Activated T-helper 2 cell treated with anti-CD3 and anti-CD28 coated beads, Interferon-gamma antibody, Interleukin-2, Interleukin-4, amounts not matched to agents 10 μg/mL and 5 μg/mL and 100 μg/mL, durations not matched to agents 14 hours and 24 hours and 36 hours (primary cell): ENCODE data around the gene RFX8. TPM values are rescaled to one million over a fixed set of nuclear protein-coding genes. Genes with fewer than 3 reads are reported as not detected.

ENCODE experiments used
- DNase-seq: peaks from one replicate; pipeline ENCODE4 v3.0.0; 2021; ENCODE audit warnings: low spot score
- H3K27ac Mint-ChIP-seq: one replicate; pipeline ENCODE4 v1.8.0; 2021; ENCODE audit warnings: mixed read lengths
- H3K27me3 Mint-ChIP-seq: one replicate; pipeline ENCODE4 v1.8.0; 2021; ENCODE audit warnings: low read depth, mixed read lengths
- H3K36me3 Mint-ChIP-seq: one replicate; pipeline ENCODE4 v1.8.0; 2021; ENCODE audit warnings: low read depth, mixed read lengths
- H3K4me1 Mint-ChIP-seq: one replicate; pipeline ENCODE4 v1.8.0; 2021; ENCODE audit warnings: low read depth, mixed read lengths
- H3K4me3 Mint-ChIP-seq: one replicate; pipeline ENCODE4 v1.8.0; 2021; ENCODE audit warnings: low read depth, mild to moderate bottlenecking, moderate library complexity, mixed read lengths
- H3K9me3 Mint-ChIP-seq: one replicate; pipeline ENCODE4 v1.8.0; 2021; ENCODE audit warnings: mixed read lengths
- intact Hi-C: fragments of 100-400 bp; cut with micrococcal nuclease; formaldehyde crosslinking; loops from one replicate; pipeline ENCODE4 v1.15.1; 2023
- total RNA-seq: library from RNA; stranded (reverse); gene quantifications from 2 replicates; pipeline ENCODE4 v1.2.3, GENCODE V29; 2022

The RFX8 gene
- 1.3 and 1.6 TPM in 2 replicates for total RNA-seq

DNA sequence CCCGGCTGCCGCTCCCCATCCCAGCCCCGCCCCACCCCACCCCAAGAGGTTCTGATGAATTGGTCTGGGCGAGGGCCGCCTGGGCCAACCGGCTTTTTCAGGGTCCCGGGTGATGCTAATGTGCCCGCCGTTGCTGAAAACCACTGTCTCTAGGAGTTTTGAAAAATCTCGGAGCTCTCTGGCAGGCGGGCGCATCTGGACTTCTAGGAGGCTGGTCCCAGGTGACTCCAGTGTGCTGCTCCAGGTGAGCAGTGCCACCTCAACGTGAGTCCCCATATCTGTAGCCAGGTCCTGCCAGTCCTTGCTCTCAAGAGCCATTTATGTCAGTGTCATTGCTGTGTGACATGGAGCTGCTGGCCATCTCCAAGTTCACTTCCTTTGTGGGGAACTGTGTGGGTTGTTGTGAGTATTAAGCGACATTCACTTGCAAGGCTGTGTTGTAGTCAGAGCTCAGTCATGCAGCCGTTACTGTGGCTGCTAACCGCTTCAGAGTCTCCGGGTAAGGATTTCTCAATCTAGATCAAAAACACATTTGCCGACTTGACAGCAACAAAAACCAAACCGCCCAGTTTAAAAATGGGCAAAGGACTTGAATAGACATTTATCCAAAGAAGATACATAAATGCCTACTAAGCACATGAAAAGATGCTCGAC is at the start of gene RFX8:
TSS of gene RFX8 (minus strand) at position 382 of the 654 bp plus-strand sequence. CDS start 8,264 bp downstream, outside the sequence.
- Mint-ChIP-seq H3K27ac (peak within 1 kb of the TSS; percentile 90), H3K27me3 (peaks cover 3% of the 10 kb centered on the region), H3K4me1 (peaks cover 47% of the 10 kb centered on the region), H3K4me3 (peak within 1 kb of the TSS; percentile 81), H3K9me3 (no peaks in the 10 kb centered on the region), H3K36me3 (no peaks in the 10 kb centered on the region)
- intact Hi-C loops, result loop anchor here (2.0 to 10.0 kb wide), 7 partner anchors 28 to 347 kb away; no protein-coding TSS in a partner anchor
- peak; percentile 70 for DNase-seq

DNA sequence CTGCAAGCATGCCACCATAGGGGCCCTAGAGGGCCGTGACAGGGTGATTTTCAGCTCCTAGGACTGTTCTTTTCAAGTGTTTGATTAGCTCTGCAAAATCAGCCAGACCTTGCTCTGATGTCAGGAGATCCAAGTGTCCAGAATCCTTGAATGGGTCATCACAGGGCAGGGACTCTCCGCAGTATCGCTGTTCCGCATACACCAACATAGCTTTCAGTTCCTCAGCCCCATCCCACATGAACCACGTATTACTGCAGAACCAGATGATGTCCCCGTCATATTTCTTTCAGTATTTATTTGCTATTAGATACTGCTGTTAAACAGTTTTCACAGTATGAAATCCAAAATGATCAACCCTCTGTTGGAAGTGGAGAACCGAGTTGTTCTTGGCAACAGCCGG is 46.6 kb upstream of the RFX8 start:
- Mint-ChIP-seq H3K27ac (no peak overlapping the region), H3K9me3 (peaks cover 6% of the 10 kb centered on the region), H3K4me3 (no peak overlapping the region), H3K4me1 (peaks cover 24% of the 10 kb centered on the region), H3K36me3 (peaks cover 4% of the 10 kb centered on the region), H3K27me3 (peaks cover 6% of the 10 kb centered on the region)
- intact Hi-C loops, result no loop called here
- no peak for DNase-seq

DNA sequence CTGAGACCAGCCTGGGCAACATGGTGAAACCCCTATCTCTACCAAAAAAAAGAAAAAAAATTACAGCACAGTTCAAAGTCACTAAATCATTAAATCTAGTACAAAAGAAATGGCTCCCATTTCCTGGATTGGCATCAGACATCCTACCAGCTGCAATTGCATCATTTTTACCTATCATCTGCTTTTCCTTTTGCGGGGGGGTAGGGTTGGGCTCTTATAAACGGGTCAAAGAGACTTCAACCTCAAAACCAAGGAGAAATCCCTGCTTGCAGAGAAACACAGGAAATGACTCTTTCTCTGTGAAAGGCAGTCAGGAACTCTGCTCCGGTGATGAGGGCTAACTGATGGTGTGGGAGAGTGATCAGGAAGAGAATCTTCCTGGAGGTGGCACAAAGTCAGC is 45.3 kb upstream of the RFX8 start:
- H3K9me3 Mint-ChIP-seq, result peaks cover 16% of the 10 kb centered on the region
- H3K27ac Mint-ChIP-seq, result no peak overlapping the region
- no peak for DNase-seq
- intact Hi-C loops, result no loop called here
- H3K4me1 Mint-ChIP-seq, result peaks cover 29% of the 10 kb centered on the region
- H3K36me3 Mint-ChIP-seq, result peaks cover 5% of the 10 kb centered on the region
- no peak overlapping the region for H3K4me3 Mint-ChIP-seq
- no peaks in the 10 kb centered on the region for H3K27me3 Mint-ChIP-seq

DNA sequence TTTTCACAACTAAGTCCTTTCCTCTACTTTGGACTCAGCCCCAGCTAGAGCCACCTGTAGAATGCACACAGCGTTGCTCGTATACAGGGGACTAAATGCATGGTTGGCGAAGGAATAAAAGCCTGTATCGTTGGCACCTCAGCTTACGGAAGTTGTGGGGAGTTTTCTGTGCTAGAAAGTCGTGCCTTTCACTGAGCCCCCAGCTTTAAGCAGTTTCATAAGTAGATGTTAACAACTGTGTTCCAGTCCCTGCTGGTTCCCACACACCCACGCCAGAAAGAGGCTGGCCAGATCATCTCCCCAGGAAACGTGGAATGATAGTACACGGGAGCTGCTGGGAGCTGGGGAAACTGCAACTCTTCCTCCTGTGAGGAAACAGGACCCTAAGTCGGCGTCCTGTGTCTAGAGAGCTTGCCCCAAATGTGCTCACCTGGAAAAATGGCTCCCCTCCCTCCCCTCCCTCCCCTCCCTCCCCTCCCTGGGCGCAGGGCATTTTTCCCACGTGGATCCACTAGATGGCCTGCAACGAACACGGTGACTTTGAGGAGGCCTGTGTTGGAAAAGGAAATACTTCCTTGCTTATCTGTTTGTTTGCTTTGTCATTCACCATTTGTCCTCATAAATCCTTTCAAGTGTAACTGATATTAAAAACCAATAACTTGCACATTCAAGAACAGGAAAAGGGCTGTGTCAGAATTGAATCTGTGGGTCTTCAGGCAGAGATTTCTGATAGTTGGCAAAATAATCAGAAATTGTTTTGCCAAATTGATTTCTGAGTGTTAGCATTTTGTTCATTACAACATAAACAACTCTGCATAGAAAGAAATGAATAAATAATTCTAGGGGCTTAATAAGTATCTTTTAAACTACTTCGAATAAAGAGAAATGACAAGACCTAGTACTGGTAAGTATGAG is 43.9 kb upstream of the RFX8 start:
- Mint-ChIP-seq H3K27me3 (no peaks in the 10 kb centered on the region), H3K27ac (no peak overlapping the region), H3K9me3 (peaks cover 24% of the 10 kb centered on the region), H3K36me3 (peaks cover 5% of the 10 kb centered on the region), H3K4me3 (no peak overlapping the region), H3K4me1 (peaks cover 35% of the 10 kb centered on the region)
- no peak for DNase-seq
- intact Hi-C loops, result loop anchor here (5.0 kb wide), 1 partner anchor 37 kb away; no protein-coding TSS in a partner anchor

DNA sequence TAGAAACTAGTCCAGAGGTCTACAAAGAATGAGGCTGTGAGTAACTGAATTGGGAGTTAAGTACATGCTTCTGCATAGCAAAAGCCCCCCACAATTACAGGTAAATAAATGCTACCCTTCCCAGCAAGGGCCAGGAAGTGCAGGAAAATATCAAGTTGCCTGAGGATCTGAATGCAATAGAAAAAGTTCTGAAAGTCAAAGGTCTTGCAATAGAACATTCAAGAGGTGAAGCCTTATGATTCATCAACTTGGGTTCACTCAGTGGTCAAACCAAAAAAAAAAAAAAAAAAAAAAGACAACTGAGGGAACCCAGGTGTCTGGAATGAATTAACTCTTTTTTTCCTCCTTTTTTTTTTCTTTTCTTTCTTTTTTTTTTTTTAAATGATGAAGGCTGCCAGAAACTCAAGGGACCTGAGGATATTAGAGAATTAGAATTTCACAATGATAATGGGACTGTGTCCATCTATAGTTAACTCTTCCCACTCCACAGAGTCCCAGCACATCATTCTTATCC is 42.9 kb upstream of the RFX8 start:
- no peak overlapping the region for H3K4me3 Mint-ChIP-seq
- H3K27me3 Mint-ChIP-seq, result peaks cover 4% of the 10 kb centered on the region
- H3K4me1 Mint-ChIP-seq, result peaks cover 35% of the 10 kb centered on the region
- DNase-seq, result no peak
- peaks cover 5% of the 10 kb centered on the region for H3K36me3 Mint-ChIP-seq
- intact Hi-C loops, result loop anchor here (5.0 kb wide), 1 partner anchor 36 kb away; no protein-coding TSS in a partner anchor
- H3K9me3 Mint-ChIP-seq, result peaks cover 24% of the 10 kb centered on the region
- H3K27ac Mint-ChIP-seq, result no peak overlapping the region

DNA sequence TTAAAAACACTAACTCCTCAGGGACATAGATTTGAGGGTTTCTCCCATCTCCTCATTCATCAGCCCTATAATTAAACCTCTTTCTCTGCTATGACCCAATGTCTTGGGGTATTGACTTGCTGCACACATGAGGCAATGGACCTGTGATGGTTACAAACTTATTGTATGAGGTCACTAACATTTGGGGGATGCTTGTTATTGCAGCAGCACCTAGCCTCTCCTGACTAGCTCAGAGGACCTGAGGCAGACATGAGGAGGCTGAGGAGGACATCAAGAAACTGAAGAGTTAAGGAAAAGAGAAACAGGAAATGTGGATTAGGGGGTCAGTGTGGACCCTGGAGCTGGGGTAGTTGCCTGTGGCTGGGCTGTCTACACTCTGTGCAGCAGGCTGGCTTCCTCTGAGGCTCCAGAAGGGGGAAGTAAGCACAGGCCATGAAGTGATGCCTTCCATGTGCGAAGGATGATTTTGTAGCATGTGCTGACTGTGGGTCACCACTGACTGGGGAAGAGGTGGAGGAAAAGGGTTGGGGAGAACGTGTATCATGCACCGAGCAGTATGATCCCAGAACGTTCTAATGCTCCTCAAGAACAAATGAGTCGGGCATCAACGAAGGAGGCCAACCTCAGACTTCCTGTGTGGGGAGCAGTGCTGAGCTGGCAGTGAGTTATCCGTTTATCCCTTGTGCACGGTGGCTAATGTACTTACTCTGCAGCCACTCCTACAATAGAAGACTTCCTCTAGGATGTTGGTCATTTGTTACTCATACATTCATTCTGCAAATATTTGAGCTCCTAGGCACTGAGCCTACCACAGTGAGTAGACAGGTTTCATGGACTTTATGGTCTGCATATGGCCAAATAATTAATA is 42.1 kb upstream of the RFX8 start:
- Mint-ChIP-seq H3K27ac (no peak overlapping the region), H3K4me3 (no peak overlapping the region), H3K4me1 (peaks cover 35% of the 10 kb centered on the region), H3K27me3 (peaks cover 4% of the 10 kb centered on the region), H3K9me3 (peaks cover 24% of the 10 kb centered on the region), H3K36me3 (peaks cover 5% of the 10 kb centered on the region)
- intact Hi-C loops, result loop anchor here (5.0 kb wide), 1 partner anchor 35 kb away; no protein-coding TSS in a partner anchor
- DNase-seq, result no peak

DNA sequence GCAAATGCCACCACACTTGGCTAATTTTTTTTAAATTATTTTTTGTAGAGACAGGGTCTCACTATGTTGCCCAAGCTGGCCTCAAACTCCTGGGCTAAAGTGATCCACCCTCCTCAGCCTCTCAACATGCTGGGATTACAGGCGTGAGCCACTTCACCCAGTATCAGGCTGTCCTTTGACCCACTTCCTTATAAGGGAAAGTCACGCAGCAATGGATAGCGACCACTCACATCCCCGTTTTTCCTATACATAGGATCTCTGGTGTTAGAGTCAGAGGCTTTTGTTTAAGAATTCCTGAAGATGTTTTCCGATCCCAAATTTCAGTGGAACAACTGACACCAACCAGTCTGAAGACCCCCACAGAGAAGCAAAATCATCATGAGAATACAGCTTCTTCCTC is 41.4 kb upstream of the RFX8 start:
- H3K9me3 Mint-ChIP-seq, result peaks cover 24% of the 10 kb centered on the region
- DNase-seq, result no peak
- peaks cover 5% of the 10 kb centered on the region for H3K36me3 Mint-ChIP-seq
- peaks cover 4% of the 10 kb centered on the region for H3K27me3 Mint-ChIP-seq
- intact Hi-C loops, result loop anchor here (5.0 kb wide), 1 partner anchor 34 kb away; no protein-coding TSS in a partner anchor
- no peak overlapping the region for H3K27ac Mint-ChIP-seq
- H3K4me3 Mint-ChIP-seq, result no peak overlapping the region
- H3K4me1 Mint-ChIP-seq, result peaks cover 35% of the 10 kb centered on the region

DNA sequence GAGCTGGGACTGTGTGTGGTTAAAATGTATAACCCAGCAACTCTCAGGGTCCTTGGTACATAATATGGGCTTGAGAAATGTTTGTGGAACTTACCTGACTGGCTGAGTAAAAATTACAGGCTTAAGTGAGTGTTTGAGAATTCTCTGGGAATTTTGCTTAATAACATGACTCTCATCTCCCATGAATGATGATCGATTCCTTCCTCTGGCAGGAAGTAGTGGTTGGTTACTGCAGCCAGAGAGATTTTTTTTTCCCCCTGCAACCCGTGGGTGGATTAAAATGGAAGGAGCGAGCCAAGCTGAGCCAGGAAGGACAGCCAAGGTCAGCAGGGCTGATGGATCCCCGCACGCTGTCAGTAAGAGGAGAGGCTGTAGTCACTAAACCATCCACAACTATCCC is 40.6 kb upstream of the RFX8 start:
- H3K4me3 Mint-ChIP-seq, result no peak overlapping the region
- H3K4me1 Mint-ChIP-seq, result peaks cover 34% of the 10 kb centered on the region
- H3K27me3 Mint-ChIP-seq, result peaks cover 4% of the 10 kb centered on the region
- H3K9me3 Mint-ChIP-seq, result peaks cover 24% of the 10 kb centered on the region
- DNase-seq, result no peak
- intact Hi-C loops, result loop anchor here (5.0 kb wide), 1 partner anchor 33 kb away; no protein-coding TSS in a partner anchor
- no peak overlapping the region for H3K27ac Mint-ChIP-seq
- peaks cover 5% of the 10 kb centered on the region for H3K36me3 Mint-ChIP-seq

DNA sequence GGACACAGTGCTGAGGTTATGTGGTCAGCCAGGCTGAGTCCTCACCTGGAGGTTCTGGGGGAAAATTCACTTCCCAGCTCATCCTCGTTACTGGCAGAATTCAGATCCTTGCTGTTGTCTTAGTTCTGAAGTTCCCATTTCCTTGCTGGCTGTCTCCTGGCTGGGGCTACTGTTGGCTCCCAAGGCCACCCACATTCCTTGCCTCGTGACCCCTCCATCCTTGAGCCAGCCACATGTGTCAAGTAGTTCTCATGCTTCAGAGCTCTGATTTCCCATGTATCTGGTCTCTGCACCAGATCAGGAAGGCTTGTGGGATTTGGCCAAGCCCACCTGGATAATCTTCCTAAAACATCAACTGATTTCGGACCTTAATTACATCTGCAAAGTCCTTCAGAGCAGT is 38.1 kb upstream of the RFX8 start:
- H3K4me1 Mint-ChIP-seq, result peaks cover 22% of the 10 kb centered on the region
- no peak overlapping the region for H3K4me3 Mint-ChIP-seq
- peaks cover 5% of the 10 kb centered on the region for H3K36me3 Mint-ChIP-seq
- no peak overlapping the region for H3K27ac Mint-ChIP-seq
- no peak for DNase-seq
- peaks cover 4% of the 10 kb centered on the region for H3K27me3 Mint-ChIP-seq
- intact Hi-C loops, result no loop called here
- H3K9me3 Mint-ChIP-seq, result peaks cover 24% of the 10 kb centered on the region

DNA sequence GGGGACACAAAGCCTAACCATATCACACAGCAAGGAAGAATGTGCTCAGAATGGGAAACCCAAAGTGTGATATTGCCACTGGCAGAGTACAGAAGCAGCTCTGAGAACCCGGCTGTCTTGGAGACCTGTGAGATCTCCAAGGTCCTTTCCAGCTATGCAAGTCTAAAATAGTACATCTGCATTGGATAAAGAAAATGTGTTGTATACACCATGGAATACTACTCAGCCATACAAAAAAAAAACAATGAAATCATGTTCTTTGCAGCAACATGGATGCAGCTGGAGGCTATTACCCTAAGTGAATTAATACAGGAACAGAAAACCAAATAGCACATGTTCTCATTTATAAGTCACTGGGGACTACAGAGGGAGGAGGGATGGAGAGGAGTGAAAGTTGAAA is 36.5 kb upstream of the RFX8 start:
- intact Hi-C loops, result no loop called here
- Mint-ChIP-seq H3K9me3 (peaks cover 16% of the 10 kb centered on the region), H3K4me1 (peaks cover 10% of the 10 kb centered on the region), H3K27ac (no peak overlapping the region), H3K4me3 (no peak overlapping the region), H3K27me3 (peaks cover 4% of the 10 kb centered on the region), H3K36me3 (no peaks in the 10 kb centered on the region)
- no peak for DNase-seq

DNA sequence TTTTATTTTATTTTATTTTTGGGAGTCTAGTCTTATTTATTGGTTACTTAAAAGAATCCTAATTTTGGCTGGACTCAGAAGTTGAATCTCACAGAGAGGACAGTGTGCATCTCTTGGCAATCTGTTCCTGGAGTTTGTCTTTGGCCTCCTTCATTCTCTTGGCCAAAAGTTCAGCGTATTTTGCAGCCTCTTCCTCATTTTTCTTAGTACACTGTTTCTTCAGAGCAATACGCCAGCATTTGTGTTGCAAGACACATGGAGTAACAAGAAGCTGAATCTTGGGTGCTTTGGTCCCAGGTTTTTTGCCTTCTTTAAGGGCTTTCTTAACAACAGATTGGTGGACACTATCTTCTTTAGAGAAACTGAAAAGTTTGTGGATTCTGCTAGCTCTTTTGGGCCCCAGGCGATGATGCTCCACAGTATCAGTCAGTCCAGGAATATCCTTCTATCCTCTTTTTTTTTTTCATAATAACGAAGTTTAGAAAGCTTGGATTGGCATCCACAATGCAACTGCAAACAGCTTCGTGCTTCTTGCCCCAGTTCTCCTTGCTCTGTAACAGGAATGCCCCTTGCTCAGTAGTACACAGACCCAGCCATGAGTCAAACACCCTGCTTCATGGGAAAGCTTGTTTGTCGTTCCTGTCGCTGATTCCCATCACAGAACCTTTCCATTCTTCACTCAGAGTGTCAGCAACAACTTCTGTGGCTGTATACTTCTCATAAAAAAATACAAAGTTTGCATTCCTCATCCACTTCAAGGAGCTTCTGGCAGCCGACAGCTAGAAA is 34.8 kb upstream of the RFX8 start:
- intact Hi-C loops, result no loop called here
- Mint-ChIP-seq H3K27ac (no peak overlapping the region), H3K9me3 (peaks cover 4% of the 10 kb centered on the region), H3K36me3 (no peaks in the 10 kb centered on the region), H3K4me3 (no peak overlapping the region), H3K27me3 (peaks cover 4% of the 10 kb centered on the region), H3K4me1 (peaks cover 1% of the 10 kb centered on the region)
- no peak for DNase-seq
